Fibroblast of lung (primary cell): ENCODE measurements around the gene SLC4A3. TPM values are rescaled to one million over a fixed set of nuclear protein-coding genes. Genes with fewer than 3 reads are reported as not detected.

ENCODE experiments used
- DNase-seq, 2 donors: peaks; one replicate each; pipeline versions ENCODE4 v3.0.0 to v3.0.0-alpha.2; 2010; ENCODE audit warnings: low read depth in 2 of 2
- H2AFZ ChIP-seq: 2 replicates; pipeline ENCODE4 v1.5.1; 2012; ENCODE audit warnings: low read length, control low read depth, inconsistent platforms
- H3K27ac ChIP-seq: 2 replicates; pipeline ENCODE4 v1.5.1; 2011; ENCODE audit warnings: low read length, control low read depth; ENCODE audit not compliant: insufficient read depth
- H3K27me3 ChIP-seq: 2 replicates; pipeline ENCODE4 v1.5.1; 2011; ENCODE audit warnings: mild to moderate bottlenecking, low read length; ENCODE audit not compliant: control insufficient read depth, insufficient read depth
- H3K36me3 ChIP-seq: 2 replicates; pipeline ENCODE4 v1.5.1; 2011; ENCODE audit warnings: low read length; ENCODE audit not compliant: control insufficient read depth, insufficient read depth
- H3K4me1 ChIP-seq: 2 replicates; pipeline ENCODE4 v1.5.1; 2011; ENCODE audit warnings: low read length; ENCODE audit not compliant: control insufficient read depth, insufficient read depth; ENCODE audit errors: extremely low read depth
- H3K4me2 ChIP-seq: 2 replicates; pipeline ENCODE4 v1.5.1; 2011; ENCODE audit warnings: low read length, control low read depth; ENCODE audit not compliant: insufficient read depth; ENCODE audit errors: extremely low read depth
- H3K4me3 ChIP-seq, 4 experiments: fragments of 200-600 bp in 1 of 4; sonication (generic) in 1 of 4; replicated peaks in 1 of 4; 2 replicates each; pipeline ENCODE4 v1.5.1; 2011 to 2016; ENCODE audit warnings: low read length in 4 of 4, low read depth in 3 of 4, mild to moderate bottlenecking in 3 of 4, control low read depth in 2 of 4, inconsistent platforms in 1 of 4, mixed read lengths in 1 of 4; ENCODE audit not compliant: insufficient read depth in 1 of 4; ENCODE audit errors: control extremely low read depth in 1 of 4
- H3K79me2 ChIP-seq: 2 replicates; pipeline ENCODE4 v1.5.1; 2012; ENCODE audit warnings: mild to moderate bottlenecking, low read length, inconsistent platforms; ENCODE audit not compliant: control insufficient read depth, insufficient read depth
- H3K9ac ChIP-seq: 2 replicates; pipeline ENCODE4 v1.5.1; 2011; ENCODE audit warnings: mild to moderate bottlenecking, low read length, control low read depth; ENCODE audit not compliant: insufficient read depth
- H3K9me3 ChIP-seq: 2 replicates; pipeline ENCODE4 v1.5.1; 2012; ENCODE audit warnings: low read depth, low read length; ENCODE audit not compliant: control insufficient read depth, insufficient read depth
- H4K20me1 ChIP-seq: 2 replicates; pipeline ENCODE4 v1.5.1; 2011; ENCODE audit warnings: low read length; ENCODE audit not compliant: control insufficient read depth, insufficient read depth; ENCODE audit errors: extremely low read depth
- CTCF ChIP-seq, 2 donors: IDR thresholded peaks in 1 of 2; conservative IDR thresholded peaks in 1 of 2; 1 replicate in 1 of 2; 2 replicates in 1 of 2; pipeline ENCODE4 v1.5.1; 2011 to 2012; ENCODE audit warnings: low read length in 2 of 2, control low read depth in 1 of 2, inconsistent platforms in 1 of 2, low read depth in 1 of 2, mild to moderate bottlenecking in 1 of 2
- EZH2 ChIP-seq: IDR thresholded peaks from 2 replicates; pipeline ENCODE4 v1.5.1; 2012; ENCODE audit warnings: low read length, control low read depth, mild to moderate bottlenecking; ENCODE audit errors: missing control alignments
- polyA plus RNA-seq, 2 donors: library from polyadenylated mRNA; depleted of rRNA in 1 of 2; stranded (reverse) in 1 of 2; unstranded in 1 of 2; fragments of >200 nt; gene quantifications; 2 replicates each; pipeline ENCODE4 v1.2.1, GENCODE V29; 2011 to 2012; ENCODE audit warnings: missing spikeins in 1 of 2
- total RNA-seq: library from RNA; depleted of rRNA; stranded (reverse); fragments of >200 nt; gene quantifications from 2 replicates; pipeline ENCODE4 v1.2.1, GENCODE V29; 2014

SLC4A3 gene
- total and polyA plus RNA-seq, 2 donors (not counting 1 experiment from before 2014, with no cell fraction given) = 1.4 to 1.5 TPM

GRCh38 chr2:219612577-219613286, 14.7 kb upstream of the SLC4A3 start:
- no peak for DNase-seq
- peaks cover 9% of the 10 kb centered on the region for H3K36me3 ChIP-seq
- H3K4me1 ChIP-seq = no peaks in the 10 kb centered on the region
- no peaks in the 10 kb centered on the region for H3K9me3 ChIP-seq
- no peak overlapping the region for H3K27ac ChIP-seq
- H4K20me1 ChIP-seq = no peaks in the 10 kb centered on the region
- H3K79me2 ChIP-seq = no peaks in the 10 kb centered on the region
- H3K27me3 ChIP-seq = no peaks in the 10 kb centered on the region
- TF ChIP-seq CTCF (conservative IDR thresholded peaks at IDR 0.05 in 1 of 2, IDR thresholded peaks at IDR 0.05 in 1 of 2; ENCODE audit: low read depth in 1 of 2, low read length in 2 of 2) (no peak), EZH2 (no peak)
- H3K4me3 ChIP-seq = no peak overlapping the region
- H3K9ac ChIP-seq = no peak overlapping the region
- H2AFZ ChIP-seq = no peak overlapping the region
- no peak overlapping the region for H3K4me2 ChIP-seq

- H3K4me1 ChIP-seq = no peaks in the 10 kb centered on the region
- H3K36me3 ChIP-seq = peaks cover 8% of the 10 kb centered on the region
- H3K27ac ChIP-seq = no peak overlapping the region
- no peak overlapping the region for H3K9ac ChIP-seq
- H2AFZ ChIP-seq = no peak overlapping the region
- no peak overlapping the region for H3K4me3 ChIP-seq
- H3K27me3 ChIP-seq = no peaks in the 10 kb centered on the region
- TF ChIP-seq CTCF (conservative IDR thresholded peaks at IDR 0.05 in 1 of 2, IDR thresholded peaks at IDR 0.05 in 1 of 2; ENCODE audit: low read depth in 1 of 2, low read length in 2 of 2) (no peak), EZH2 (no peak)
- no peaks in the 10 kb centered on the region for H4K20me1 ChIP-seq
- no peaks in the 10 kb centered on the region for H3K9me3 ChIP-seq
- no peak overlapping the region for H3K4me2 ChIP-seq
- DNase-seq = no peak
- no peaks in the 10 kb centered on the region for H3K79me2 ChIP-seq
Observed at GRCh38 chr2:219613461-219614070, 13.9 kb upstream of the SLC4A3 start.

GRCh38 chr2:219614076-219614860, 13.2 kb upstream of the SLC4A3 start:
- Histone ChIP-seq H3K4me3 (no peak overlapping the region), H3K27me3 (no peaks in the 10 kb centered on the region), H3K36me3 (peaks cover 8% of the 10 kb centered on the region), H3K27ac (no peak overlapping the region), H4K20me1 (no peaks in the 10 kb centered on the region), H2AFZ (no peak overlapping the region), H3K79me2 (no peaks in the 10 kb centered on the region), H3K9ac (no peak overlapping the region), H3K4me2 (no peak overlapping the region), H3K4me1 (no peaks in the 10 kb centered on the region), H3K9me3 (no peaks in the 10 kb centered on the region)
- no peak for DNase-seq
- TF ChIP-seq CTCF (conservative IDR thresholded peaks at IDR 0.05 in 1 of 2, IDR thresholded peaks at IDR 0.05 in 1 of 2; ENCODE audit: low read depth in 1 of 2, low read length in 2 of 2) (no peak), EZH2 (no peak)
